ENCODE results near the gene CLMN. TPM values are rescaled to one million over a fixed set of nuclear protein-coding genes. Genes with fewer than 3 reads are reported as not detected.

The CLMN gene
- total RNA-seq, 3 donors from 2014 or later (not counting 1 experiment from before 2014, with no cell fraction given): 0.80 to 2.0 (median 1.8) TPM

GRCh38 chr14:95337041-95337595 lies 17.4 kb upstream of the CLMN start:
- Mint-ChIP-seq H3K27me3 (ENCODE audit: low read depth in 2 of 2) (peaks cover 8 to 23% of the 10 kb centered on the region in 2 donors), H3K4me1 (no peaks in the 10 kb centered on the region), H3K27ac (no peak overlapping the region), H3K4me3 (no peak overlapping the region), H3K9me3 (no peaks in the 10 kb centered on the region), H3K36me3 (no peaks in the 10 kb centered on the region)
- ATAC-seq (no peak), DNase-seq (no peak)
- WGBS (ENCODE audit: insufficient coverage): 83% methylated on average over 10 of the region's 10 CpGs
- no peaks in the 10 kb centered on the region for H3K9me3 ChIP-seq (ENCODE audit: control insufficient read depth, insufficient read depth, low read length)
- H3K4me1 ChIP-seq (ENCODE audit: control insufficient read depth, insufficient read depth, low read length): no peaks in the 10 kb centered on the region
- no peak overlapping the region for H3K27ac ChIP-seq (ENCODE audit: low read length)
- no peaks in the 10 kb centered on the region for H3K36me3 ChIP-seq (ENCODE audit: control insufficient read depth, insufficient read depth, low read length)
- TF ChIP-seq CTCF (IDR thresholded peaks at IDR 0.05): no peak
- no peaks in the 10 kb centered on the region for H3K27me3 ChIP-seq (ENCODE audit: control insufficient read depth, insufficient read depth, low read length)
- intact Hi-C loops (cut with micrococcal nuclease): no loop called here
- no peak overlapping the region for H3K4me3 ChIP-seq (ENCODE audit: low read length)

GRCh38 chr14:95336192-95336760 lies 16.6 kb upstream of the CLMN start:
- H3K9me3 ChIP-seq (ENCODE audit: control insufficient read depth, insufficient read depth, low read length): no peaks in the 10 kb centered on the region
- DNase-seq: no peak
- H3K27ac ChIP-seq (ENCODE audit: low read length): no peak overlapping the region
- ATAC-seq: no peak
- intact Hi-C loops (cut with micrococcal nuclease): no loop called here
- no peaks in the 10 kb centered on the region for H3K9me3 Mint-ChIP-seq
- H3K27ac Mint-ChIP-seq: no peak overlapping the region
- TF ChIP-seq CTCF (IDR thresholded peaks at IDR 0.05): no peak
- H3K36me3 Mint-ChIP-seq: no peaks in the 10 kb centered on the region
- H3K4me1 Mint-ChIP-seq: no peaks in the 10 kb centered on the region
- H3K4me1 ChIP-seq (ENCODE audit: control insufficient read depth, insufficient read depth, low read length): no peaks in the 10 kb centered on the region
- H3K36me3 ChIP-seq (ENCODE audit: control insufficient read depth, insufficient read depth, low read length): no peaks in the 10 kb centered on the region
- no peak overlapping the region for H3K4me3 ChIP-seq (ENCODE audit: low read length)
- H3K27me3 Mint-ChIP-seq (ENCODE audit: low read depth in 2 of 2): peaks cover 8 to 20% of the 10 kb centered on the region in 2 donors
- WGBS (ENCODE audit: insufficient coverage): 80% methylated on average over 5 of the region's 5 CpGs
- H3K27me3 ChIP-seq (ENCODE audit: control insufficient read depth, insufficient read depth, low read length): no peaks in the 10 kb centered on the region
- no peak overlapping the region for H3K4me3 Mint-ChIP-seq

GRCh38 chr14:95335071-95335470 lies 15.4 kb upstream of the CLMN start:
- H3K36me3 ChIP-seq (ENCODE audit: control insufficient read depth, insufficient read depth, low read length): no peaks in the 10 kb centered on the region
- WGBS (ENCODE audit: insufficient coverage): 85% methylated on average over 2 of the region's 2 CpGs
- Mint-ChIP-seq H3K27me3 (ENCODE audit: low read depth in 2 of 2) (peaks cover 8 to 15% of the 10 kb centered on the region in 2 donors), H3K9me3 (no peaks in the 10 kb centered on the region), H3K4me1 (no peaks in the 10 kb centered on the region), H3K27ac (no peak overlapping the region), H3K36me3 (no peaks in the 10 kb centered on the region), H3K4me3 (no peak overlapping the region)
- no peak overlapping the region for H3K4me3 ChIP-seq (ENCODE audit: low read length)
- H3K27ac ChIP-seq (ENCODE audit: low read length): no peak overlapping the region
- no peaks in the 10 kb centered on the region for H3K4me1 ChIP-seq (ENCODE audit: control insufficient read depth, insufficient read depth, low read length)
- intact Hi-C loops (cut with micrococcal nuclease): no loop called here
- no peak for TF ChIP-seq CTCF (IDR thresholded peaks at IDR 0.05)
- no peaks in the 10 kb centered on the region for H3K27me3 ChIP-seq (ENCODE audit: control insufficient read depth, insufficient read depth, low read length)
- DNase-seq (no peak), ATAC-seq (no peak)
- no peaks in the 10 kb centered on the region for H3K9me3 ChIP-seq (ENCODE audit: control insufficient read depth, insufficient read depth, low read length)

- Histone ChIP-seq H3K36me3 (ENCODE audit: control insufficient read depth, insufficient read depth, low read length) (no peaks in the 10 kb centered on the region), H3K4me1 (ENCODE audit: control insufficient read depth, insufficient read depth, low read length) (no peaks in the 10 kb centered on the region), H3K9me3 (ENCODE audit: control insufficient read depth, insufficient read depth, low read length) (no peaks in the 10 kb centered on the region), H3K27ac (ENCODE audit: low read length) (no peak overlapping the region), H3K27me3 (ENCODE audit: control insufficient read depth, insufficient read depth, low read length) (no peaks in the 10 kb centered on the region), H3K4me3 (ENCODE audit: low read length) (no peak overlapping the region)
- ATAC-seq (no peak), DNase-seq (no peak)
- no peaks in the 10 kb centered on the region for H3K36me3 Mint-ChIP-seq
- WGBS (ENCODE audit: insufficient coverage): 83% methylated on average over 5 of the region's 6 CpGs
- H3K9me3 Mint-ChIP-seq: no peaks in the 10 kb centered on the region
- H3K27me3 Mint-ChIP-seq (ENCODE audit: low read depth in 2 of 2): peaks cover 11 to 16% of the 10 kb centered on the region in 2 donors
- H3K4me3 Mint-ChIP-seq: no peak overlapping the region
- H3K4me1 Mint-ChIP-seq: no peaks in the 10 kb centered on the region
- intact Hi-C loops (cut with micrococcal nuclease): no loop called here
- no peak for TF ChIP-seq CTCF (IDR thresholded peaks at IDR 0.05)
- no peak overlapping the region for H3K27ac Mint-ChIP-seq
Observed at GRCh38 chr14:95334044-95334443, 14.3 kb upstream of the CLMN start.

Data from natural killer cell (primary cell).